Peyer's patch (tissue), 4 donors: ENCODE measurements around the gene CHMP1B.

Experiments
- POLR2A ChIP-seq, 2 donors: fragments of 450-650 bp; IDR thresholded peaks; one replicate each; pipeline ENCODE4 v1.5.1; 2017; ENCODE audit warnings: antibody characterized with exemption in 2 of 2, mild to moderate bottlenecking in 2 of 2, moderate library complexity in 2 of 2
- TF ChIP-seq, protein P1 (sequence below), 6 experiments: fragments of 450-650 bp in 4 of 6; fragments of 200-600 bp in 2 of 6; sonication (generic) in 1 of 6; IDR thresholded peaks; one replicate each; pipeline ENCODE4 v1.5.1; 2017 to 2019; ENCODE audit warnings: antibody characterized with exemption in 6 of 6, mild to moderate bottlenecking in 3 of 6, moderate library complexity in 1 of 6

DNA sequence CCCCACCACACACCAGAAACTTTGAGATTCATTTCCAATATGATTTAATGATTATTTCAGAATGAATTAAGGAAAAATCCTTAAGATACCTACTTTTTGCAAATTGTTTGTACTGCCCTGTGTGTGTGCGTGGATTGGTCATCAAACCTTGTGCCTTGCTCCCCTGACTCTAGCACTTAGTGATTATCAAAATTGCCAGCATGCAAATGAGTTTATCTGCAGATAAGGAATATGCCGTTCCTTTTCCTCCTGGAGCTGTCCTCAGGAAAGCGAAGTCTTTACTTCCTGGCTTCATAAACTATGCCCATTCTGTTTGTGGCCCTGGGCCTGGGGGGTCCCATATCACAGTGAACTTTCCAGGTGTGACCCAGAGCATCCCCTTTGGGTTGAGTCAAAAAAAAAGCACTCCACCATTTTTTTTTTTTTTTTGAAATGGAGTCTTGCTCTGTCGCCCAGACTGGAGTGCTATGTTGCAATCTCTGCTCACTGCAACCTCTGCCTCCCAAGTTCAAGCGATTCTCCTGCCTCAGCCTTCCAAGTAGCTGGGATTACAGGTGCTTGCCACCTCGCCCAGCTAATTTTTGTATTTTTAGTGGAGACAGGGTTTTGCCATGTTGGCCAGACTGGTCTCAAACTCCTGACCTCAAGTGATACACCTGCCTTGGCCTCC is 11.4 kb downstream of the CHMP1B start:
- no peak for TF ChIP-seq POLR2A (IDR thresholded peaks at IDR 0.05)
- TF ChIP-seq, protein P1, sequence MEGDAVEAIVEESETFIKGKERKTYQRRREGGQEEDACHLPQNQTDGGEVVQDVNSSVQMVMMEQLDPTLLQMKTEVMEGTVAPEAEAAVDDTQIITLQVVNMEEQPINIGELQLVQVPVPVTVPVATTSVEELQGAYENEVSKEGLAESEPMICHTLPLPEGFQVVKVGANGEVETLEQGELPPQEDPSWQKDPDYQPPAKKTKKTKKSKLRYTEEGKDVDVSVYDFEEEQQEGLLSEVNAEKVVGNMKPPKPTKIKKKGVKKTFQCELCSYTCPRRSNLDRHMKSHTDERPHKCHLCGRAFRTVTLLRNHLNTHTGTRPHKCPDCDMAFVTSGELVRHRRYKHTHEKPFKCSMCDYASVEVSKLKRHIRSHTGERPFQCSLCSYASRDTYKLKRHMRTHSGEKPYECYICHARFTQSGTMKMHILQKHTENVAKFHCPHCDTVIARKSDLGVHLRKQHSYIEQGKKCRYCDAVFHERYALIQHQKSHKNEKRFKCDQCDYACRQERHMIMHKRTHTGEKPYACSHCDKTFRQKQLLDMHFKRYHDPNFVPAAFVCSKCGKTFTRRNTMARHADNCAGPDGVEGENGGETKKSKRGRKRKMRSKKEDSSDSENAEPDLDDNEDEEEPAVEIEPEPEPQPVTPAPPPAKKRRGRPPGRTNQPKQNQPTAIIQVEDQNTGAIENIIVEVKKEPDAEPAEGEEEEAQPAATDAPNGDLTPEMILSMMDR (IDR thresholded peaks at IDR 0.05) = no peak
